SK-N-SH (cell line): ENCODE results near the gene WNK2. TPM values are rescaled to one million over a fixed set of nuclear protein-coding genes. Genes with fewer than 3 reads are reported as not detected.

ENCODE experiments used
- CTCF ChIA-PET: fragments of 300-600, 350-600 bp; formaldehyde crosslinking; extraction: SDS; loops from one replicate; lab custom pipeline; 2021; lab: Yijun Ruan, JAX
- POLR2A ChIA-PET: fragments of 350-600 bp; sonication (Branson Sonifier 250); formaldehyde crosslinking; extraction: SDS; loops from one replicate; lab custom pipeline; 2020; ENCODE audit warnings: antibody characterized with exemption, inconsistent platforms; lab: Yijun Ruan, JAX
- DNase-seq: peaks from one replicate; pipeline ENCODE4 v3.0.0; 2012
- H2AFZ ChIP-seq: fragments of 200-600 bp; sonication (generic); 2 replicates; pipeline ENCODE4 v1.8.1; 2016; ENCODE audit warnings: antibody characterized with exemption, mild to moderate bottlenecking, low read depth
- H3F3A ChIP-seq: fragments of 200-600 bp; sonication (generic); replicated peaks from 2 replicates; pipeline ENCODE3; 2016; ENCODE audit warnings: antibody characterized with exemption, mild to moderate bottlenecking; ENCODE audit not compliant: insufficient read depth
- H3K27ac ChIP-seq, 2 experiments: fragments of 200-500 bp in 1 of 2; fragments of 200-600 bp in 1 of 2; sonication (Bioruptor generic) in 1 of 2; sonication (generic), shearing (Covaris generic) in 1 of 2; 2 replicates each; pipeline versions ENCODE4 v1.5.1 to v1.6.1; 2014 to 2016; ENCODE audit warnings: low read depth in 2 of 2, inconsistent platforms in 1 of 2, low read length in 1 of 2, mild to moderate bottlenecking in 1 of 2, mixed read lengths in 1 of 2
- H3K27me3 ChIP-seq: fragments of 200-600 bp; sonication (generic), shearing (Covaris generic); 2 replicates; pipeline ENCODE4 v1.6.1; 2016; ENCODE audit warnings: mixed run types; ENCODE audit not compliant: insufficient read depth
- H3K36me3 ChIP-seq, 2 experiments: fragments of 200-500 bp in 1 of 2; fragments of 200-600 bp in 1 of 2; sonication (Bioruptor generic) in 1 of 2; sonication (generic) in 1 of 2; replicated peaks in 1 of 2; 2 replicates each; pipeline versions ENCODE3 to v1.5.1; 2014 to 2016; ENCODE audit warnings: low read length in 1 of 2, mild to moderate bottlenecking in 1 of 2; ENCODE audit not compliant: insufficient read depth in 2 of 2, control insufficient read depth in 1 of 2
- H3K4me1 ChIP-seq, 2 experiments: fragments of 200-500 bp in 1 of 2; fragments of 200-600 bp in 1 of 2; sonication (Bioruptor generic) in 1 of 2; sonication (generic), shearing (Covaris generic) in 1 of 2; 2 replicates each; pipeline versions ENCODE4 v1.5.1 to v1.6.1; 2014 to 2016; ENCODE audit warnings: low read depth in 1 of 2, low read length in 1 of 2, mixed run types in 1 of 2; ENCODE audit not compliant: insufficient read depth in 2 of 2, control insufficient read depth in 1 of 2
- H3K4me2 ChIP-seq: fragments of 200-600 bp; sonication (generic), shearing (Covaris generic); 2 replicates; pipeline ENCODE4 v1.6.1; 2017; ENCODE audit warnings: mixed run types
- H3K4me3 ChIP-seq, 2 experiments: fragments of 200-500 bp in 1 of 2; fragments of 200-600 bp in 1 of 2; sonication (Bioruptor generic) in 1 of 2; sonication (generic), shearing (Covaris generic) in 1 of 2; 2 replicates each; pipeline versions ENCODE4 v1.5.1 to v1.8.1; 2014 to 2016; ENCODE audit warnings: low read depth in 2 of 2, inconsistent platforms in 1 of 2, low read length in 1 of 2, mild to moderate bottlenecking in 1 of 2, mixed read lengths in 1 of 2, moderate library complexity in 1 of 2
- H3K79me2 ChIP-seq: fragments of 200-600 bp; sonication (generic); 2 replicates; pipeline ENCODE4 v1.8.1; 2017; ENCODE audit warnings: mild to moderate bottlenecking; ENCODE audit not compliant: insufficient read depth
- H3K9ac ChIP-seq: fragments of 200-600 bp; sonication (generic); 2 replicates; pipeline ENCODE4 v1.6.1; 2017; ENCODE audit warnings: mixed run types
- H3K9me2 ChIP-seq: fragments of 200-600 bp; sonication (generic); 2 replicates; pipeline ENCODE4 v1.6.1; 2017; ENCODE audit warnings: mixed run types
- H3K9me3 ChIP-seq: fragments of 200-600 bp; sonication (generic); 2 replicates; pipeline ENCODE4 v1.6.1; 2017; ENCODE audit warnings: mixed run types, mild to moderate bottlenecking, moderate library complexity
- H4K20me1 ChIP-seq: fragments of 200-600 bp; sonication (generic); 2 replicates; pipeline ENCODE4 v1.6.1; 2017; ENCODE audit warnings: mild to moderate bottlenecking, mixed run types; ENCODE audit not compliant: insufficient read depth
- EP300 ChIP-seq, 2 experiments: IDR thresholded peaks; 2 replicates each; pipeline versions ENCODE4 v1.4.0 to v1.6.1; 2012; ENCODE audit warnings: borderline replicate concordance in 1 of 2, low read depth in 1 of 2, low read length in 1 of 2
- EZH2phosphoT487 ChIP-seq: fragments of 200-600 bp; sonication (generic); IDR thresholded peaks from 2 replicates; pipeline ENCODE4 v1.6.1; 2017; ENCODE audit warnings: low read depth, mixed run types, mild to moderate bottlenecking, antibody characterized with exemption, moderate library complexity, borderline replicate concordance
- FOSL2 ChIP-seq: IDR thresholded peaks from 2 replicates; pipeline ENCODE4 v1.4.0; 2012; ENCODE audit warnings: low read depth, mild to moderate bottlenecking, moderate library complexity, borderline replicate concordance
- FOXJ3 ChIP-seq: sonication (generic); formaldehyde crosslinking; IDR thresholded peaks from 2 replicates; pipeline ENCODE4 v1.5.1; 2020; ENCODE audit warnings: mild to moderate bottlenecking, missing genetic modification reagents
- GABPA ChIP-seq: IDR thresholded peaks from 2 replicates; pipeline ENCODE4 v1.4.0; 2012; ENCODE audit warnings: low read depth, mild to moderate bottlenecking
- NRF1 ChIP-seq: IDR thresholded peaks from 2 replicates; pipeline ENCODE4 v1.6.1; 2012; ENCODE audit warnings: low read depth, mild to moderate bottlenecking, low read length
- PBX3 ChIP-seq: IDR thresholded peaks from 2 replicates; pipeline ENCODE4; 2012
- RAD21 ChIP-seq: IDR thresholded peaks from 2 replicates; pipeline ENCODE4 v1.6.1; 2012; ENCODE audit warnings: mild to moderate bottlenecking, low read length
- REST ChIP-seq: IDR thresholded peaks from 2 replicates; pipeline ENCODE4 v1.6.1; 2012; ENCODE audit warnings: mild to moderate bottlenecking, low read depth, low read length, moderate library complexity
- TCF12 ChIP-seq: IDR thresholded peaks from 2 replicates; pipeline ENCODE4 v1.4.0; 2012
- ZBTB33 ChIP-seq: IDR thresholded peaks from 2 replicates; pipeline ENCODE4 v1.4.0; 2012; ENCODE audit warnings: low read depth, borderline replicate concordance
- WGBS: methylation state at CpG from one replicate; pipeline ENCODE4 v1.1.6; 2017; ENCODE audit warnings: low lambda C conversion rate; 5-methylcytosine and 5-hydroxymethylcytosine counted together
- polyA plus RNA-seq, 3 experiments: library from polyadenylated mRNA; depleted of rRNA; stranded (reverse); fragments of >200 nt; gene quantifications; 2 replicates each; pipeline ENCODE4 v1.2.3, GENCODE V29; 2012

WNK2 gene
- polyA plus RNA-seq, 1 of the 3 experiments (the other 2 are of a cell fraction) = 0.12 TPM

GRCh38 chr9:93308158-93308602 is 124.2 kb downstream of the WNK2 start:
- Histone ChIP-seq H3K27ac (no peak overlapping the region), H2AFZ (no peak overlapping the region), H3K79me2 (no peaks in the 10 kb centered on the region), H3K4me1 (no peaks in the 10 kb centered on the region; a peak in 1 of 4 replicates), H3K27me3 (no peaks in the 10 kb centered on the region; the same call in 1 of the 2 replicates), H3K4me2 (no peak overlapping the region), H4K20me1 (no peaks in the 10 kb centered on the region), H3K4me3 (no peak overlapping the region), H3F3A (no peaks in the 10 kb centered on the region), H3K9me2 (no peaks in the 10 kb centered on the region), H3K36me3 (no peaks in the 10 kb centered on the region), H3K9me3 (no peaks in the 10 kb centered on the region), H3K9ac (no peak overlapping the region)
- WGBS = 70% methylated on average over 8 of the region's 22 CpGs
- no peak for TF ChIP-seq EZH2phosphoT487
- TF ChIP-seq FOXJ3 = no peak
- no peak for TF ChIP-seq ZBTB33
- TF ChIP-seq GABPA = no peak
- no peak for TF ChIP-seq FOSL2
- no peak for TF ChIP-seq EP300 (IDR thresholded peaks at IDR 0.05; ENCODE audit: borderline replicate concordance in 1 of 2, low read depth in 1 of 2, low read length in 1 of 2)
- TF ChIP-seq NRF1 = no peak
- no peak for TF ChIP-seq RAD21
- no peak for TF ChIP-seq TCF12
- TF ChIP-seq PBX3 = no peak
- no peak for TF ChIP-seq REST
- CTCF ChIA-PET = interaction anchor here (1.3 kb wide), 1 partner anchor 9 kb away, joined by 3 read pairs; no protein-coding TSS in a partner anchor
- POLR2A ChIA-PET = no interaction called here
- no peak for DNase-seq
